Duodenal mucosa (tissue), 2 donors: ENCODE results near the gene GCNT3.

Source experiments
- H3K27ac ChIP-seq: one replicate; pipeline ENCODE4 v1.7.0; 2013; ENCODE audit warnings: low read depth, low read length
- H3K27me3 ChIP-seq, 2 donors: one replicate each; pipeline ENCODE4 v1.7.0; 2013; ENCODE audit warnings: low read length in 2 of 2, control low read depth in 1 of 2; ENCODE audit not compliant: insufficient read depth in 2 of 2, control insufficient read depth in 1 of 2
- H3K36me3 ChIP-seq, 2 donors: one replicate each; pipeline ENCODE4 v1.7.0; 2013; ENCODE audit warnings: low read length in 2 of 2, control low read depth in 1 of 2; ENCODE audit not compliant: insufficient read depth in 2 of 2, control insufficient read depth in 1 of 2
- H3K4me1 ChIP-seq, 2 donors: one replicate each; pipeline ENCODE4 v1.7.0; 2013; ENCODE audit warnings: low read length in 2 of 2, control low read depth in 1 of 2; ENCODE audit not compliant: insufficient read depth in 2 of 2, control insufficient read depth in 1 of 2
- H3K4me3 ChIP-seq, 2 donors: one replicate each; pipeline ENCODE4 v1.7.0; 2013; ENCODE audit warnings: low read length in 2 of 2, low read depth in 1 of 2
- H3K9ac ChIP-seq, 2 donors: one replicate each; pipeline ENCODE4 v1.7.0; 2013; ENCODE audit warnings: low read length in 2 of 2, low read depth in 1 of 2
- H3K9me3 ChIP-seq, 2 donors: one replicate each; pipeline ENCODE4 v1.7.0; 2013; ENCODE audit warnings: low read length in 2 of 2, control low read depth in 1 of 2; ENCODE audit not compliant: control insufficient read depth in 1 of 2

The GCNT3 gene, protein sequence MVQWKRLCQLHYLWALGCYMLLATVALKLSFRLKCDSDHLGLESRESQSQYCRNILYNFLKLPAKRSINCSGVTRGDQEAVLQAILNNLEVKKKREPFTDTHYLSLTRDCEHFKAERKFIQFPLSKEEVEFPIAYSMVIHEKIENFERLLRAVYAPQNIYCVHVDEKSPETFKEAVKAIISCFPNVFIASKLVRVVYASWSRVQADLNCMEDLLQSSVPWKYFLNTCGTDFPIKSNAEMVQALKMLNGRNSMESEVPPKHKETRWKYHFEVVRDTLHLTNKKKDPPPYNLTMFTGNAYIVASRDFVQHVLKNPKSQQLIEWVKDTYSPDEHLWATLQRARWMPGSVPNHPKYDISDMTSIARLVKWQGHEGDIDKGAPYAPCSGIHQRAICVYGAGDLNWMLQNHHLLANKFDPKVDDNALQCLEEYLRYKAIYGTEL

DNA sequence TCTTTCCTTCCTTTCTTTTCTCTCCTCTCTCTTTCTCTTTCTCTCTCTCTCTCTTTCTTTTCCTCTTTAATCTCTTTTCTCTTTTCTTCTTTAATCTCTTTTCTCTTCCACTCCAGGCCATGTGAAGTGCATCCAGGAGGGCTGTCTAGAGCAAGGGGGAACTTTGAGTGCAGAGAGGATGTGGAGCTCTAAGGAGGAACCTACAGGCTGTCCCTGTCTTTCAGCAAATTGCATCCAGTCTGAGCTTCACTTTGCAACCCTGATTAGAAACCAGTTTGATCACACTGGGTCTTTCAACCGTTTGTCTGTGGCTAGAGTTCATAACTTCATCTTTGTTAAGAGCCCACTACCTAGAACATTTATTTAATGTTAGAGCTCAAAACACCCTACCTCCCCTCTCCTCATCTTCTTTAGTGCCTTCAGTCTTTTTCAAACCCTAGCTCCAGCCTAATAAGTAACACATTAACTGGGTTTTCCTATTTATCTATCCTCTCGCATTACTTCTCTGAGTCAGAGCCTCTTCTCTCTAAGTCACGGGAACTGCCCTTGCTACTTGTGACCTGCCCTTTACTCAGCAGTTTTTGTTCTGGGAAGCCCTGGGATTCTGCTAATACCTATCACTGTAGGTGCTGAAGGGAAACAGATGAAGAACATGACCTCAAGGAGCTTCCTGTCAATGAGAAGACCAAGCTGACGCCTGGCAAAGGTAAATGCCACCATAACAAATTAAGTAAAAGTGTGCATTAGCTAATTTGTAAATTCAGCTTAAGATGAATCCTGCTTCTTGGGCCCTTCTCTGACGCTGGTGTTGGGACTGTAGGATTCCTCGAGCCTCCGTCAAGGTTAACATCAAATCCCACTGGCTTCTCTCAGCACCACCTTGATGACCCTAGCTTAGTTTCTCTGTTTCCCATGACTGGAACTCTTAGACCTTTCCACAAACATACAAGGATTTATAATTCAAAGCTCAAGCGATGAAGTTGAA is at the start of gene GCNT3:
GCNT3 (plus strand) TSS at position 508 of the 985 bp plus-strand sequence. CDS start 6,456 bp downstream, outside the sequence.
- peak within 1 kb of the TSS; percentile 80 to 84 for H3K4me3 ChIP-seq
- no peaks in the 10 kb centered on the region for H3K27me3 ChIP-seq
- peaks cover 6 to 7% of the 10 kb centered on the region in 2 donors for H3K4me1 ChIP-seq
- no peaks in the 10 kb centered on the region for H3K36me3 ChIP-seq
- H3K9me3 ChIP-seq: no peaks in the 10 kb centered on the region
- H3K9ac ChIP-seq: peak within 1 kb of the TSS; percentile 61 to 88
- H3K27ac ChIP-seq: peak within 1 kb of the TSS; percentile 61

GRCh38 chr15:59562448-59563186 is 49.0 kb upstream of the GCNT3 start:
- H3K36me3 ChIP-seq: no peaks in the 10 kb centered on the region
- peaks cover 0 to 5% of the 10 kb centered on the region in 2 donors for H3K9me3 ChIP-seq
- H3K4me3 ChIP-seq: no peak overlapping the region
- H3K4me1 ChIP-seq: peaks cover 5 to 6% of the 10 kb centered on the region in 2 donors
- no peak overlapping the region for H3K9ac ChIP-seq
- no peaks in the 10 kb centered on the region for H3K27me3 ChIP-seq
- no peak overlapping the region for H3K27ac ChIP-seq

GRCh38 chr15:59565299-59565698 is 46.3 kb upstream of the GCNT3 start:
- Histone ChIP-seq H3K27me3 (no peaks in the 10 kb centered on the region), H3K9me3 (peaks cover 0 to 5% of the 10 kb centered on the region in 2 donors), H3K4me1 (peaks cover 21 to 22% of the 10 kb centered on the region in 2 donors), H3K36me3 (no peaks in the 10 kb centered on the region), H3K4me3 (no peak overlapping the region), H3K9ac (no peak overlapping the region), H3K27ac (no peak overlapping the region)

- H3K27ac ChIP-seq: no peak overlapping the region
- H3K9me3 ChIP-seq: peaks cover 0 to 5% of the 10 kb centered on the region in 2 donors
- H3K9ac ChIP-seq: no peak overlapping the region
- H3K4me1 ChIP-seq: peaks cover 22 to 23% of the 10 kb centered on the region in 2 donors
- no peaks in the 10 kb centered on the region for H3K27me3 ChIP-seq
- no peaks in the 10 kb centered on the region for H3K36me3 ChIP-seq
- H3K4me3 ChIP-seq: no peak overlapping the region
These were observed 44.3 kb upstream of the GCNT3 start for GRCh38 chr15:59567324-59567723.

- H3K27me3 ChIP-seq: no peaks in the 10 kb centered on the region
- no peaks in the 10 kb centered on the region for H3K36me3 ChIP-seq
- peak overlapping the region in 1 of 2 donors; percentile 2 for H3K9ac ChIP-seq
- peaks cover 0 to 5% of the 10 kb centered on the region in 2 donors for H3K9me3 ChIP-seq
- no peak overlapping the region for H3K4me3 ChIP-seq
- peak overlapping the region; percentile 25 for H3K27ac ChIP-seq
- H3K4me1 ChIP-seq: peaks cover 22 to 23% of the 10 kb centered on the region in 2 donors
These were observed 42.1 kb upstream of the GCNT3 start for GRCh38 chr15:59569477-59569876.

DNA sequence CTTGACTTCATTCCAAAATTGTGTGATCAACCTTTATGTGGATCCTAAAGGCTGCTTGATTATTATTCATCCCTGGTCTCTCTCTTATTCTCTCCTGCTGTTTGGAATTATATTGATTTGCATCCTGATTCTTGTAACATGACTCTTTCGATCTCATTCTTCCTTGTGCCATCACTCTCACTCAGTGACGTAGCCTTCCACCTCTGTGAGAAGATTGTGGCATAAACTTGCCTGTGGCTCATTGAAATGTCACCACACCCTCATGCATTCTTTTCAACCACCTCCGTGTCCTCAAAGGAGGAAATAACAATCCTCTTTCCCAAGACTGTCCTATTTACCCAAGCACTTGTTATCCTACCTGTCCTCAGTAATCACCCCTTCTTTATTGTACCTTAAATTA is 41.3 kb upstream of the GCNT3 start:
- Histone ChIP-seq H3K4me1 (peaks cover 22 to 23% of the 10 kb centered on the region in 2 donors), H3K27me3 (no peaks in the 10 kb centered on the region), H3K27ac (no peak overlapping the region), H3K36me3 (no peaks in the 10 kb centered on the region), H3K9ac (no peak overlapping the region), H3K4me3 (no peak overlapping the region), H3K9me3 (peaks cover 0 to 2% of the 10 kb centered on the region in 2 donors)

DNA sequence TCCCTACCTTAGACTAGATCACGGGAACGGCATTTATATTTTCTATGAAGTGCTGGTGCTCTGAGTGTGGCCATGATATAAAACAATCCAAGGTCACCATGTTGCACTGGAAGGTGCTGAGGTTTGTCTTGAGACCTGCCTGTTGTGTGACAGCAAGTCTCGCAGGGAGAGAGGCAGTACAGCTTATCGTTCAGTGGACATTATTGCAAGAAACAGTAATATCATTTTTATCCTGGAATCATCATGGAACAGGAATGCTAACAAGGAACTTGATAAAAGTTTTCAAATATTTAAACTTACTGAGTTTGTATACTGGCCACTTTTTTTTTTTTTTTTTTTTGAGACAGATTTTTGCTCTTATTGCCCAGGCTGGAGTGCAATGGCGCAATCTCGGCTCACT is 40.0 kb upstream of the GCNT3 start:
- H3K27ac ChIP-seq: no peak overlapping the region
- no peak overlapping the region for H3K9ac ChIP-seq
- peaks cover 17 to 21% of the 10 kb centered on the region in 2 donors for H3K4me1 ChIP-seq
- no peak overlapping the region for H3K4me3 ChIP-seq
- no peaks in the 10 kb centered on the region for H3K36me3 ChIP-seq
- no peaks in the 10 kb centered on the region for H3K27me3 ChIP-seq
- no peaks in the 10 kb centered on the region for H3K9me3 ChIP-seq

GRCh38 chr15:59583088-59583487 is 28.5 kb upstream of the GCNT3 start:
- H3K27ac ChIP-seq: no peak overlapping the region
- no peak overlapping the region for H3K9ac ChIP-seq

GRCh38 chr15:59587085-59587826 is 24.3 kb upstream of the GCNT3 start:
- Histone ChIP-seq H3K4me3 (no peak overlapping the region), H3K9ac (no peak overlapping the region), H3K27me3 (no peaks in the 10 kb centered on the region), H3K27ac (no peak overlapping the region), H3K36me3 (no peaks in the 10 kb centered on the region), H3K9me3 (no peaks in the 10 kb centered on the region), H3K4me1 (peaks cover 19 to 24% of the 10 kb centered on the region in 2 donors)

More at GRCh38 chr15:59583088-59583487, 28.5 kb upstream of the GCNT3 start:
- no peaks in the 10 kb centered on the region for H3K9me3 ChIP-seq
- no peaks in the 10 kb centered on the region for H3K27me3 ChIP-seq
- peaks cover 7 to 12% of the 10 kb centered on the region in 2 donors for H3K4me1 ChIP-seq
- H3K4me3 ChIP-seq: no peak overlapping the region
- no peaks in the 10 kb centered on the region for H3K36me3 ChIP-seq
